Measurements from ENCODE around the gene CTU1.

The CTU1 gene

GRCh38 chr19:51083783-51084182, 24.4 kb downstream of the CTU1 start:
- no peak for DNase-seq (ENCODE audit: low read depth in 1 of 2, low spot score in 1 of 2)

GRCh38 chr19:51083181-51083580, 25.0 kb downstream of the CTU1 start:
- DNase-seq (ENCODE audit: low read depth in 1 of 2, low spot score in 1 of 2) = no peak

- no peak for DNase-seq (ENCODE audit: low read depth in 1 of 2, low spot score in 1 of 2)
Measured at GRCh38 chr19:51082611-51083010, 25.6 kb downstream of the CTU1 start, which contains the start of gene KLK14. KLK14 (minus strand) TSS chr19:51082887; CDS start chr19:51082614, 273 bp downstream.

GRCh38 chr19:51081476-51081875, 26.7 kb downstream of the CTU1 start:
- no peak for DNase-seq (ENCODE audit: low read depth in 1 of 2, low spot score in 1 of 2)

GRCh38 chr19:51079481-51080110, 28.6 kb downstream of the CTU1 start:
- no peak for DNase-seq (ENCODE audit: low read depth in 1 of 2, low spot score in 1 of 2)

GRCh38 chr19:51078731-51079130, 29.5 kb downstream of the CTU1 start:
- no peak for DNase-seq (ENCODE audit: low read depth in 1 of 2, low spot score in 1 of 2)

- no peak for DNase-seq (ENCODE audit: low read depth in 1 of 2, low spot score in 1 of 2)
Measured at GRCh38 chr19:51078104-51078503, 30.1 kb downstream of the CTU1 start.

GRCh38 chr19:51076631-51077213, 31.5 kb downstream of the CTU1 start:
- DNase-seq (ENCODE audit: low read depth in 1 of 2, low spot score in 1 of 2) = no peak

- DNase-seq (ENCODE audit: low read depth in 1 of 2, low spot score in 1 of 2) = no peak
Measured at GRCh38 chr19:51075998-51076397, 32.2 kb downstream of the CTU1 start.

- DNase-seq (ENCODE audit: low read depth in 1 of 2, low spot score in 1 of 2) = no peak
Measured at GRCh38 chr19:51071095-51071405, 37.2 kb downstream of the CTU1 start.

GRCh38 chr19:51070334-51071094, 37.7 kb downstream of the CTU1 start:
- no peak for DNase-seq (ENCODE audit: low read depth in 1 of 2, low spot score in 1 of 2)

- no peak for DNase-seq (ENCODE audit: low read depth in 1 of 2, low spot score in 1 of 2)
Measured at GRCh38 chr19:51066393-51067186, 41.6 kb downstream of the CTU1 start.

GRCh38 chr19:51065221-51065960, 42.8 kb downstream of the CTU1 start:
- no peak for DNase-seq (ENCODE audit: low read depth in 1 of 2, low spot score in 1 of 2)

GRCh38 chr19:51064534-51065220, 43.5 kb downstream of the CTU1 start, which contains the start of gene KLK13:
KLK13 (minus strand) TSS chr19:51065092; CDS start chr19:51065067, 25 bp downstream.
- no peak for DNase-seq (ENCODE audit: low read depth in 1 of 2, low spot score in 1 of 2)

- no peak for DNase-seq (ENCODE audit: low read depth in 1 of 2, low spot score in 1 of 2)
Measured at GRCh38 chr19:51063664-51064063, 44.5 kb downstream of the CTU1 start.

GRCh38 chr19:51060973-51061372, 47.2 kb downstream of the CTU1 start:
- no peak for DNase-seq (ENCODE audit: low read depth in 1 of 2, low spot score in 1 of 2)

- no peak for DNase-seq (ENCODE audit: low read depth in 1 of 2, low spot score in 1 of 2)
Measured at GRCh38 chr19:51060336-51060735, 47.9 kb downstream of the CTU1 start.

- DNase-seq (ENCODE audit: low read depth in 1 of 2, low spot score in 1 of 2) = no peak
Measured at GRCh38 chr19:51059715-51060114, 48.5 kb downstream of the CTU1 start.

GRCh38 chr19:51055866-51056265, 52.3 kb downstream of the CTU1 start:
- no peak for DNase-seq (ENCODE audit: low read depth in 1 of 2, low spot score in 1 of 2)
